GM18526 (cell line): ENCODE results near the gene GFI1.

Experiments
- POLR2A ChIP-seq: IDR thresholded peaks from 3 replicates; pipeline ENCODE4 v1.6.1; 2011; ENCODE audit not compliant: insufficient read length; ENCODE audit errors: extremely low read depth

The GFI1 gene

DNA sequence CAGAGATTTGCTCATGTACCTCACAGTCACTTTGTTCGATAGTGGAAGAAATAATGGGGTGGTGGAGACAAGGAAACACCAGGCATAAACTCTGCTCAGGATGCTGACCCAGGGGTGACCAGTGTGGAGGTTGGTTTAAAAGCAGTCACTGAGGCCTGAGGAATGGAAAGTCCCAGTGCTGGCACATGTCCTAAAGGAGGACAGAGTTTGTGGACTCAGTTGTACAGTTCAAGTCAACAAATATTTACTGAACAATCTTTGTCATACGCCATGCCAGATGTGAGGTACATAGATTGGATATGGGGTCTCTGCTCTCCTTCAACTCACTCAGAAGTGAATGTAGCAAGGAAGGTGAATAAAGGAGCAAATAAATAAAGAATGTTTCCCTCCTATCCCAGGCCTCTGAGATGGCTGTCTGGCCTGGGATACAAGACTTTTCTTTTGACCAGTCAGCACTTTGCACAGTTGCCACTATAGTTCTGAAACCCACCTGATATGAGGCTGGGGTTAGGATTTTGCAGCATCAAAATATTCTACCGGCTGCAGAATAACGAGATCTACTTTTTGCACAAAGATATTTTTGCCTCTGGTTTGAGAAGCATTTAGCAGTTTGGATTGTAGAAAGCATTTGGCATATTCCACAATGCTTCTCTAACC is 7.9 kb upstream of the GFI1 start:
- TF ChIP-seq POLR2A, result no peak

DNA sequence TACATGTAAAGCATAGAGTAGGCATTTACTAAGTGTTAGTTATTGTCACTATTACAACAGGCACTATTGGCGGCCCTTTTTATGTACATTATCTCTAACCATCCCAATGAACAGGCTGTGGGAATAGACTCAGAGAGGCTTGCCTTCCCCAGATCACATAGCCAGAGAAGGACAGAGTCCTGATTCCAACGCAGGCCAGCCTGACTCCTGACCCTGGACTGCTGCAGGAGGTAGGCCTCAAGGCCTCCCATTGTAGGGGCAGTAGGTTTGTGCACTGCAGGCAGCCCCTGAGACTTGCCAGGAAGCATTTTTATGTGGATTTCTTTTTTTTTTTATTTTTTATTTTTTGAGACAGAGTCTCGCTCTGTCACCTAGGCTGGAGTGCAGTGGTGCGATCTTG is 6.4 kb upstream of the GFI1 start:
- no peak for TF ChIP-seq POLR2A

DNA sequence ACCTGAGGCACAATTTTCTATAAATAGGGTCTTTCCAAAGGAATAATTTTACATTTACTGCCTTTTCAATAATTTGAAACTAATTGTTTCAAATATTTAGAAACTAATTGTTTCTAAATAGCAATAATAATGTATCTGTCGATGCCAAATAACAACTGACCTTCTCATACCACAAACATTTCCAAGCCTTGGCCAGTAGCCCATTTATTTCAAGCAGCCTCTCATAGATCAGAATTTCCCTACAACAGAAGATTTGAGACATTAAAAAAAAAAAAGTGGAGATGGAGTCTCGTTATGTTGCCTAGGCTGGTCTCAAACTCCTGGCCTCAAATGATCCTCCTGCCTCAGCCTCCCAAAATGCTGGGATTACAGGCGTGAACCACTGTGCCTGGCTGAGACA is 2.1 kb upstream of the GFI1 start:
- TF ChIP-seq POLR2A, result no peak

DNA sequence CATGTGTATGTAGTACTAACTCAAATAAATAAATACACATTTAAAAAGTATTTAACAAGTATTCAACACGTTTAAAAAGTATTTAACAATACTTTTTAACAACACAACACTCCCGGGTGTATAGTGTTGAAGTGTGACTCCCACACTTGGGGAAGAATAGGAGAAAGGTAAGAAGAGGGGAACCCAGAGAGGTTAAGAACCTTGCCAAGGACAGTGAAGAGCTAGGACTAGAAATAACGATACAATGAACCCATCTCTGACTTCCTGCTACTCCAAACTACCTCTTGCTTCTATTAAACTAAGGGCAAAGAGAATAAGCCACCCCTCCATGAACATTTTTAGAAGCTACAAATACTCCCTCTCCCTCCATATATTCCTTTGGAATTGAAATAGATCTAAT is 1.7 kb upstream of the GFI1 start:
- TF ChIP-seq POLR2A, result no peak

DNA sequence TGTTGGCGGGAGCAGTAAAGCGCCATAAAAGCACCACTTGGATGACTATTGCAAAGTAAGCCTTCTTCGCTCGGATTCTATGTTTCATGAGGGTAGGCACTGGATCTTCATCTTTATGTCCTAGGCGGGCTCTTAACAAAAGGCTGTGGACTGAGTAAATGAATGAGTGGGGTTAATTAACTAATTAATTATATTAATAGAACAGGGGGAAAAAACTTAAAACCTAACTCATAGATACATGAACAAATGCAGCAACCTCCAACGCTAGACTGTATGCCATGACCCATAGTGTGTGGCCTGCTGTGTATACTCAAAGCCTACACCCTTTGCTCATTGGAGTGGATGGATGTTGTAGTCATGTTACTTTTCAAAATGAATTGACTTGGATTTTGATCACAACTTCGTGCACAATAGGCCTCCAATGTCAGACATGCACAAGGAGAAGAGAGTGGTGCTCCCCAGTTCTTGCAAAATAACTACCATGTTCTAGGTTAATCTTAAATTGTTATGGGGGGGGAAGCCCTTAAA is 417 bp upstream of the GFI1 start:
- TF ChIP-seq POLR2A, result no peak

DNA sequence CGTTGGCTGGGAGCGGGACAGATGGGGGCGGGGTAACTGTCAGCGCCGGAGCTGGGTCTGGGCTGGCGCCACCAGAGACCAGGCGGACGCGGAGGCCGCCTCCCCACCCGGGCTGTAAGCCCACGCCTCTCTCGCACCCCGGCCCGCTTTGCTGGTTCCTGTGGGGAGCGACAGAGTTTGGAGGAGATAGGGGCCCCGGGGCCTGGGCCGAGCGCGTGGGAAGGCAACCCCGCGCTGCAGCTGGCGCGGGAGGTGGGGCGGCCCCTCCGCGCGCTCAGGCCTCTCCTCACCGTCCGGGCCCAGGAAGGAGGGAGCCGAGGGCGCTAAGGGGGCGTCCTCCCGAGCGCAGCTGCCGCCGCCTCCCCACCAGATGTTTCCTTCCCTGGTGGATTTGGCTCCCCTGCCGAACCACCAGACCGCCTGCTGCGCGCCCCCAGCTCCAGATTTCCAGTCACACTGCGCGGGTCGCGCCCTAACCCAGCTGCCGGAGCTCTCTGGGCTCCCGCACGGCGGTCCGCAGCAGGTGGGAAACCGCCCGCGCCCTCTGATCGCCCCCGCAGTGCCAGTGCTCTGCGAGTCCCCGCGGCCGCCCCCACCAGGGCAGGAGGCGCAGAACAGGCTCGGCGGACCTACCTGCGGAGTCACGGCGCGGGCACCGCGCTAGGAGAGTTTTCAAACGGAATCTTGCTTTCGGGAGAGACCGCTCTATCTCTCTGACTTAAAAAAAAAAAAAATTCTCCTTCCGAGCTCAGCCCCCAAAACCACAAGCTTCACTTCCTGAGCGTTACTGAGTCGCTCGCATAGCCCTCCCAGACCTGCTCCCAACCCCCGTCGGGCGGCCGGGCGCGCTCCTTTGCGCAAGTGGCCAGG is 1.1 kb downstream of the GFI1 start:
- TF ChIP-seq POLR2A, result peak; percentile 40

DNA sequence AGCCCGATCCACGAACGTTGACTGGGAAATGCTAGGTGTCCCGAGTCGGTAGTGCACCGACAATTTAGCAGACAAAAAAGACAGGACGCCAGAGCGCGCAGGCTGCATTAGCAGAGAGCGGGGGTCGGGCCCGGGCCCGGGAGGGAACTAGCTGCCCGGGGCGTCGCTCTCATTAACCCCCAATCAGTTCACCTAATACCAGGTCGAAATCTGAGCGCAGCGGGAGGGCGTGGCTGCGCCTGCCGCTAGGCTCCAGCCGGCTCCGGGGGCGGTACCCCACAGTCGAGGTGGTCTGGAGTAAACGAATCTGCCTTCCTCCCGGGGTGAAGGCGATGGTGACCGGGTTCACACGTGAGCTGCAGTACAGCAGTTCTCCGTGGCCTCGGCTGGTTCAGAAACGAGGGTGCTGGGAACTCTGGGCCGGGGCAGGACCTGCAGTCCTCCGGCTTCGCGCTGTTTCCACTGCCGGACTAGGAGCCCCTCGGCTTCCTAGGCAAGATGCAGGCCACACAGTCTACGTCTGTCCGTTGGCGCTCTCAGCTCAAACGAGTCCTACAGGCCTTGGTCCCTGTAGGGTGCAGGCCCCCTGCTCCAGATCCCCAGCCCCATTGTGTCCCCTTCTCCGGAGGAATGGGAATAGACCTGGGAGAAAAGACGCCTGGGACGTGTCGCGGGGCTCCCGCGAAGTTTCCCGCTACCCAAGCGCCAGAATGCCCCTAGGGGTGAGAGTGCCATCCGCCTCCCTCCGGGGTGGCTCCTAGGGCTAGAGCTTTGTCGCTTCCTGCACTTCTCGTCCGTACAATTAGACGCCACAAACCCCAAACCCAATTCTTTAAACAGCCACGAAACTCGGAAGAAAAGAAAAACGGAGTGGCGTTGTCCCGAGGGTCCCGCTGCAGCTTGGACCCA is 2.0 kb downstream of the GFI1 start:
- TF ChIP-seq POLR2A, result peak; percentile 47

DNA sequence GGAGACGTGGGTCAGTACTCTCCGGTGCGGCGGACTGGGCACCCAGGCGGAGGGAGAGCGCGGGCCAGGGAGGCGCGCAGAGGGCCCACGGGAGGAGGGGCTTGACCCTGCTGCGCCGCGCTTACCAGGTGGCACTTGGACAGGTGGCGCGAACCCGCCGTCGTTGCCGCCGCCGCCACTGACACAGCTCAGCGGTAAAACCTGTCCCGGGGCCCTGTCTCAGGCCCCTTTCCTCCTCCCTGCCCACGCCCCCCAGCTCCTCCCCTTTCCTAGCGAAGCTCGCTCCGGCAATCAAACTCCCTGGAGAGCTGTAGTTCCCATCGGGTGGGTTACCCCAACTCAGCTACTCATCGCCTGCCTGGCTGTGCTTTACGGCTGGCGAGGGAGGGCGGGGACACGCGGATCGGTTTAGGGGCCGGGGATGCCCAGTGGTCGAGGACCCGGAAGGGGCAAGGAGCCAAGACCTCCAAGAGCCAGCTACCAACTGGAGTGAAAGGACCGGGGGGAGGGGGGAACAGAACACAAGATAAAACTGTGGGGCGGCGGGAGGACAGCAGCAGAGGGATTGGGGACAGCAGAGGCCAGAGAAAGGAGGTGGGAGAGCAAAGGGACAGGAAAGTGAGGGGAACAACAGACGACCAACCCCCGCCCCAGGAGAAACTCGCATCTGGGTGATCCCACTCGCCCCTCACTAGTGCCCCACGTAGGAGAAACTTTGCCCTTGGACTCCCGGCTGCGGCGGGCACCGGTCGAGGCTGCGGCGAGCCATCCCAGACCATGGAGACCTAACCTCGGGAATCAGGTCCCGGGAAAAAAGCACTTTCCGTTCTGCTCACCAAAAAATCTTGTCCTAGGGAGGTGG is 2.9 kb downstream of the GFI1 start:
- peak; percentile 53 for TF ChIP-seq POLR2A

DNA sequence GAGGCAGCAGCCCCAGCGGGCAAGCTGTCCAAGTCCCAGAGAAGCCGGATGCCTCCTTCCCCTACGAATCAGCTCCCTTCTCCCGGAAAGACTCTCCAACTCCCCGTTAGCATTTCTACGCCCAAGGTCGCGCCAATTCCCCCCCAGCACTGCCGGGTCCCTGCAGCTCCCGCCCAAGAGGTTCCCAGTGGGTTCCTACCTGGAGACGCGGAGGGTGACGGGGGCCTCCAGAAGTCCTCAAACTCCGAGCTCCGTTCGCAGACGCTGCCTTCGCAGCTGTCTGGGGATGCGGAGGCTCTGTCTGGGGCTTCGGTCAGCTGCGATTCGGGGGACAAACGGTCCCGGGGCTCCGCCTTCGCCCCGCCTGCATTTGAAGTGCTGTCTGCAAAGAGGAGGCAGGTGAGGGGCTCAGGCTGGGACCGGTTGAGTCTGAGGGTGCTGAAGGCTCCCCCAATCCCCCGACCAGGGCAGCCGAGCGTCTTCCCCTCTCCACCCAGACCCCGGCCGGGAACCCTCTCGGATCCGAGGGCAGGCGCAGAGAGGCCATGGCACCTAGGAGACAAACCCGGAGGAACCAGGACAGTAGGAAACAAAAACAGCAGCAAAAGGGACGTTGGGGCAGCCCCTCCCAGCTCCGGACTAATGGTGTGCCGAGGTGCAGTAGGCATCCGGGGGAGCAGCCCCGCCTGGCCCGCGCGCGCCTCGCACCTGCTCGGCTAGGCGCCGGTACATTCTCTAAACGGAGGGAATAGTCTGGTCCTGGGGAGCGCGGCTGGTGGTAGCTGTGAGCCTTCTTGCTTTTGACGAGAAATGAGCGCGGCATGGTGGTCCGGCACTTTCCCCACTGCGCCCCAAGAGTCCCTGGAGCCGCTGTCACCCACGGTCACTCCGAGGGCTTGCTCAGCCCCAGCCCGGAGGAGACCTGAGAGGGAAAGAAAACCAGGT is 3.8 kb downstream of the GFI1 start:
- no peak for TF ChIP-seq POLR2A

DNA sequence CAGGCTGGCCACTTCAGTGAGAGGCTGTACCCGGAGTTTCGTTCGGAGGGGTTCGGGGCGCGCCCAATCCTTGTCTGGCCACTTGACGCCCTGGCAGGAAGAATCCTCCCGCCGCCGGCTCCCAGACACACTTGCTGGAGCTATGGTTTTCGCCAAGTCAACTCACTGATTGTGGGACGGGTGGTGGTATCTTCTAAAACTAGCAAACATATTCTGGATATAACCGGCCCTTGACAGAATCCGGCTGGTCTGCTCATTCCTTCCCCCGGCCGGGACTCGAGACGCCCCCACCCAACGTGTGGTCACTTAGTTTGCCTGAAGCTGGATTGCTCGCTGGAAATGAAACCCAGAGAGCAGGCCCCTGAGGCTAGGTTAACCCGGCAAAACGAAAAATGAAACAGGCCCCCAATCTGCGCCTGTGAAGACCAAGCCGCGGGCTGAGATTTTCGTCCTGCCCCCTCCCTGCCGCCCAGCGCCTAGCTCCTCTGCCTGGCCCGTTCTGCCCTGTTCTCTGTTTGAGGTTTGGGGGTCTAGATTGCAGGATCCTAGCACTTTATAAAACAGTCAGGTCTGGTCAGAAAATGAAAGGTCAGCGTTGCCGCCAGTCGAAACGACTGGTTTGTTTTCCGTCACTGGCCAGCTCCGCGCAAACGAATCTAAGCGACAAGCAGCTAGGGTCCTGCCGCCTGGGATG is 4.6 kb downstream of the GFI1 start:
- TF ChIP-seq POLR2A, result no peak

DNA sequence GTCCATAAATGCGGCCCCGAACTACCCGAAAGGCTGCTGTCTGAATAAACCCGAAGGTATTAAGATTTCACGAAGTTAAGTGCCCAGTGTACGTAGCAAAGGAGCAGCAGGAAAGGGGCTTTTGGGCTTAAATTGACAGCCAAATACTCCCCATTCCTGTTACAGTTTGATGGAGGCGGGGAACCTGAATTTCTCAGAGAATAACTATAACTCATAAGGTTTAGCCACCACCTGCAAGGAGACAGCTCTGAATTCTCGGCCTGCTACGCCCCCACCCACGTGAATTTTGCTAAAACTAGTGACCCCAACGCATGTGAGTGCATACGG is 5.2 kb downstream of the GFI1 start:
- no peak for TF ChIP-seq POLR2A

DNA sequence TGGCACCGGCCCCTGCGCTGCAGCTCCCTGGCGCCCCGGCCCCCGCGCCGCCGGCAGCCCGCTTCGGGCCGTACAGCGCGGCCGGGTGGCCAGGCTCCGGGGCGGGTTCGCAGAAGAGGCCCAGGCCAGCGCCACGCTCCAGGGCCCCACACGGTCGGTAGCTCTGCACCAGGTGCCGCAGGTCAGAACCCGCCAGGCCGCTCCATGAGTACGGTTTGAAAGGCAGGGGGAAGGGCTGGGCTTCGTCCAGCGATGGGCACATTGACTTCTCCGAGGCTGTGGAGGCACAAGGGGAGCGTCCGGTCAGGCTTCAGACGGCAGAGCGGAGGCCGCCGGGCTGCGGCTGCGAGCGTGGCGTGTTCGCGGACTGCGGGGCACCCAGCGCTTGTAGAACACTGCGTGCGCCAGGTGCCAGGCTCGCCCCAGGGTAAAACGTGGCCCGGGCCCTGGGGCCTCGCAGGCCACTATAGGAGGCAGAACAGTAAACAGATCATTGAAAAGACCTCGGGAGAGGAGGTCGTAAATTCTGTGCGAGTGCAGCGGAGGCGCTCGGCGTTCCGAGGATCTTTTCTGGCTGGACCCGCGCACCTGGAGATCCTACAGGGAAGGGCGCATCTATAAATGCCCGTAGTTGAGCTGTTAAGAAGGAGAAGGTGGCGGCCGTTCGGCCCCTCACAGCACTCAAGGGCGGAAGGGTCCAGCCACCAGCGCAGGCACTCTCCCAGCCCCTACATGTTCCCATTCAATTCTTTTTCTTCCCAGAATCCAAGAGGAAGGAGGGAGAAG is 5.7 kb downstream of the GFI1 start:
- TF ChIP-seq POLR2A, result no peak
